ENCODE data around the gene LRRC49.

Gene LRRC49

GRCh38 chr15:71096676-71097075, 204.1 kb downstream of the LRRC49 start:
- TF ChIP-seq CTCF (IDR thresholded peaks at IDR 0.05; ENCODE audit: low read length, missing control alignments): no peak
- H3K4me3 ChIP-seq (replicated peaks; ENCODE audit: low read depth, low read length): no peak overlapping the region

GRCh38 chr15:71097890-71098289, 205.3 kb downstream of the LRRC49 start:
- DNase-seq (ENCODE audit: low read depth): no peak
- no peak for TF ChIP-seq CTCF (IDR thresholded peaks at IDR 0.05; ENCODE audit: low read length, missing control alignments)

More at GRCh38 chr15:71096676-71097075, 204.1 kb downstream of the LRRC49 start:
- no peak for DNase-seq (ENCODE audit: low read depth)

GRCh38 chr15:71098920-71099319, 206.3 kb downstream of the LRRC49 start:
- no peak for DNase-seq (ENCODE audit: low read depth)
- TF ChIP-seq CTCF (IDR thresholded peaks at IDR 0.05; ENCODE audit: low read length, missing control alignments): no peak
- no peak overlapping the region for H3K4me3 ChIP-seq (replicated peaks; ENCODE audit: low read depth, low read length)

More at GRCh38 chr15:71097890-71098289, 205.3 kb downstream of the LRRC49 start:
- no peak overlapping the region for H3K4me3 ChIP-seq (replicated peaks; ENCODE audit: low read depth, low read length)

All from fibroblast of pulmonary artery (primary cell).